Vagina (tissue), 2 donors: Measurements from ENCODE around the gene DLG2. TPM values are rescaled to one million over a fixed set of nuclear protein-coding genes. Genes with fewer than 3 reads are reported as not detected.

Experiments
- DNase-seq, 2 donors: peaks; one replicate each; pipeline ENCODE4 v3.0.0-alpha.2; 2017; ENCODE audit errors: extremely low spot score in 2 of 2
- H3K27ac ChIP-seq: fragments of 200-600 bp; sonication (generic); one replicate; pipeline ENCODE4 v1.5.1; 2019
- H3K27me3 ChIP-seq: fragments of 200-600 bp; sonication (generic); one replicate; pipeline ENCODE4 v1.5.1; 2019
- H3K36me3 ChIP-seq, 2 donors: fragments of 200-600 bp; sonication (generic); one replicate each; pipeline ENCODE4 v1.5.1; 2017 to 2019
- H3K4me1 ChIP-seq: fragments of 200-600 bp; sonication (generic); one replicate; pipeline ENCODE4 v1.5.1; 2019
- H3K4me3 ChIP-seq, 2 donors: fragments of 200-600 bp; sonication (generic); 1 replicate in 1 of 2; 2 replicates in 1 of 2; pipeline ENCODE4 v1.5.1; 2016 to 2019
- H3K9me3 ChIP-seq: fragments of 200-600 bp; sonication (generic); one replicate; pipeline ENCODE4 v1.5.1; 2019
- POLR2A ChIP-seq, 2 donors: fragments of 450-650 bp; IDR thresholded peaks; one replicate each; pipeline ENCODE4 v1.6.1; 2017; ENCODE audit warnings: antibody characterized with exemption in 2 of 2, mild to moderate bottlenecking in 2 of 2, moderate library complexity in 2 of 2
- POLR2AphosphoS5 ChIP-seq, 2 donors: sonication (generic); formaldehyde crosslinking; IDR thresholded peaks; one replicate each; pipeline ENCODE4 v1.9.0; 2017; ENCODE audit warnings: antibody characterized with exemption in 2 of 2, mild to moderate bottlenecking in 2 of 2, low read depth in 1 of 2; ENCODE audit not compliant: insufficient read depth in 1 of 2
- intact Hi-C: fragments of 100-400 bp; cut with DNase I; formaldehyde crosslinking; loops from one replicate; pipeline ENCODE4 v1.15.1; 2023
- total RNA-seq: library from RNA; depleted of rRNA; stranded (reverse); fragments of >200 nt; gene quantifications from one replicate; pipeline ENCODE4 v1.2.3, GENCODE V29; 2016
- TF ChIP-seq, protein P1 (sequence below), 3 experiments: fragments of 450-650 bp in 2 of 3; fragments of 200-600 bp in 1 of 3; sonication (generic) in 1 of 3; IDR thresholded peaks; one replicate each; pipeline ENCODE4 v1.5.1; 2017 to 2019; ENCODE audit warnings: antibody characterized with exemption in 3 of 3, mild to moderate bottlenecking in 2 of 3, moderate library complexity in 2 of 3

DLG2 gene
- total RNA-seq, 1 donor from 2014 or later: 10.1 TPM

DNA sequence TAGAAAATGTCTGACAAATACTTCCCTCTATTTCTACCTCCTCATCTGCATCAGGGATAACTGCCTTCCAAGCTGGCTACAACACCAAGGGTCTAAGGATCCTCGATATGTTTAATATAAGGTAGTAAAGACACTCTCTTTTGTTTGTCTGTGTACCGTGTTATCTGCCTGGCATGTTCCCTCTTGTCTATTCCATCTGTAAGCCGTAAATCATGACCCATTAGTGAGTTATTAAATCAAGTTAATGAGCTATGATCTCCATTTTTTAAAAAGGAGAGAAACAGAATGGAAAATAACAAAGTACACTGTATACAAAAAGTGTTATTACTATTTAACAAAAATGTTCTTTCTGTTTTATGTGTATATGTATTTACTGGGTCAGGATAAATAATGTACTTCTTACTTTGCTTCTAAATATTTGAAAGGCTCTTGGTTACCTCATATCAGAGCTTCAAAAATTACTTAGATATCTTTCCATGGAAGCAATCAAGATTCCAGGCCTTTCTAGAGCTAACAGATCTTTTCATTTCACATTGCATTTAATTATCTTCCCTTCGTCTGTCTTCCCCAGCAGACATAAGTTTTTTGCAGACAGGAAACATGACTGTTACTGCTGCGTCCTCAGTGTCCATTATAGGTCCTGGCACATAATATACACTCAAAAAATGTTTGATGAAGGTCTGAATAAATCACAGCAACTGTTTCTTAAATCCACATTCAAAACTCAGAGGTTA is 1998.4 kb downstream of the DLG2 start:
- no peak for DNase-seq
- intact Hi-C loops: no loop called here
- Histone ChIP-seq H3K27me3 (no peaks in the 10 kb centered on the region), H3K4me3 (no peak overlapping the region), H3K36me3 (no peaks in the 10 kb centered on the region), H3K4me1 (no peaks in the 10 kb centered on the region), H3K27ac (no peak overlapping the region), H3K9me3 (no peaks in the 10 kb centered on the region)
- TF ChIP-seq, protein P1, sequence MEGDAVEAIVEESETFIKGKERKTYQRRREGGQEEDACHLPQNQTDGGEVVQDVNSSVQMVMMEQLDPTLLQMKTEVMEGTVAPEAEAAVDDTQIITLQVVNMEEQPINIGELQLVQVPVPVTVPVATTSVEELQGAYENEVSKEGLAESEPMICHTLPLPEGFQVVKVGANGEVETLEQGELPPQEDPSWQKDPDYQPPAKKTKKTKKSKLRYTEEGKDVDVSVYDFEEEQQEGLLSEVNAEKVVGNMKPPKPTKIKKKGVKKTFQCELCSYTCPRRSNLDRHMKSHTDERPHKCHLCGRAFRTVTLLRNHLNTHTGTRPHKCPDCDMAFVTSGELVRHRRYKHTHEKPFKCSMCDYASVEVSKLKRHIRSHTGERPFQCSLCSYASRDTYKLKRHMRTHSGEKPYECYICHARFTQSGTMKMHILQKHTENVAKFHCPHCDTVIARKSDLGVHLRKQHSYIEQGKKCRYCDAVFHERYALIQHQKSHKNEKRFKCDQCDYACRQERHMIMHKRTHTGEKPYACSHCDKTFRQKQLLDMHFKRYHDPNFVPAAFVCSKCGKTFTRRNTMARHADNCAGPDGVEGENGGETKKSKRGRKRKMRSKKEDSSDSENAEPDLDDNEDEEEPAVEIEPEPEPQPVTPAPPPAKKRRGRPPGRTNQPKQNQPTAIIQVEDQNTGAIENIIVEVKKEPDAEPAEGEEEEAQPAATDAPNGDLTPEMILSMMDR (IDR thresholded peaks at IDR 0.05): no peak
- TF ChIP-seq POLR2AphosphoS5 (IDR thresholded peaks at IDR 0.05; ENCODE audit: insufficient read depth in 1 of 2, low read depth in 1 of 2): no peak
- TF ChIP-seq POLR2A (IDR thresholded peaks at IDR 0.05): no peak

DNA sequence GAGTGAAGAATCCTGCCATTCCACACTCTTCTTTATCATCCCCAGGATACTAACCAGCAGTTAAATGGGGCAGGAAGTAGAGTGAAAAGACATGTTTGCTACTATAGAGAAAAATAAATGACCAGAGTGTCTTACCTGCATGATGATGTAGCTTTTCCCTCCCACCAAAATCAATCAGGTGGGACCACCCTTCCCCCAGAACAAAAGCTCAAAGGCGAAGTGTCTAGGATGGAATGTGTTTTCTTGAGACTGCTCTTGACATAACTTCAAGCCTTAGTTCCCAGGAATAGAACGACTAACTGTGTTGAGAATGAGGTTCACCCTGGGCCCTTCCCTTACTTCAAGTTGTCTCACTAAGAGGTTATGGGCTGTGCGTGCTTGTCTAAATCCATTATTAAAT is 2001.8 kb downstream of the DLG2 start:
- DNase-seq: no peak
- TF ChIP-seq POLR2A (IDR thresholded peaks at IDR 0.05) (no peak), POLR2AphosphoS5 (IDR thresholded peaks at IDR 0.05; ENCODE audit: insufficient read depth in 1 of 2, low read depth in 1 of 2) (no peak)
- TF ChIP-seq, protein P1 (IDR thresholded peaks at IDR 0.05): no peak

DNA sequence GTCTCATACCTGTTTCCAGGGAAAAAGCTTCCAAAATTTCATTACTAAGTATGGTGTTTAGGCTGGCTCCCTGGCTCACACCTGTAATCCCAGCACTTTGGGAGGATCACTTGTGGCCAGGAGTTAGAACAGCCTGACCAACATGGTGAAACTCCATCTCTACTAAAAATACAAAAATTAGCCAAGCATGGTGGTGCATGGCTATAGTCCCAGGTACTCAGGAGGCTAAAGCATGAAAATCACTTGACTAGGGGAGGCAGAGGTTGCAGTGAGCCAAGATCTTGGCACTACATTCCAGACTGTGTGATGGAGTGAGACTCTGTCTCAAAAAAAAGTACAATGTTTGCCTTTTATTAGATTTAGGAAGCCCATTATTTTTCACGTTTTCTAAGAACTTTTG is 2009.5 kb downstream of the DLG2 start:
- no peaks in the 10 kb centered on the region for H3K4me1 ChIP-seq
- H3K36me3 ChIP-seq: no peaks in the 10 kb centered on the region
- no peak for TF ChIP-seq POLR2A (IDR thresholded peaks at IDR 0.05)
- TF ChIP-seq, protein P1 (IDR thresholded peaks at IDR 0.05): no peak
- intact Hi-C loops: no loop called here
- H3K27me3 ChIP-seq: no peaks in the 10 kb centered on the region
- no peak for DNase-seq
- no peak overlapping the region for H3K4me3 ChIP-seq
- no peak overlapping the region for H3K27ac ChIP-seq
- H3K9me3 ChIP-seq: no peaks in the 10 kb centered on the region

More for the DNA sequence above, 2001.8 kb downstream of the DLG2 start:
- Histone ChIP-seq H3K4me3 (no peak overlapping the region), H3K27me3 (no peaks in the 10 kb centered on the region), H3K36me3 (no peaks in the 10 kb centered on the region), H3K27ac (no peak overlapping the region), H3K9me3 (no peaks in the 10 kb centered on the region), H3K4me1 (no peaks in the 10 kb centered on the region)
- intact Hi-C loops: no loop called here

DNA sequence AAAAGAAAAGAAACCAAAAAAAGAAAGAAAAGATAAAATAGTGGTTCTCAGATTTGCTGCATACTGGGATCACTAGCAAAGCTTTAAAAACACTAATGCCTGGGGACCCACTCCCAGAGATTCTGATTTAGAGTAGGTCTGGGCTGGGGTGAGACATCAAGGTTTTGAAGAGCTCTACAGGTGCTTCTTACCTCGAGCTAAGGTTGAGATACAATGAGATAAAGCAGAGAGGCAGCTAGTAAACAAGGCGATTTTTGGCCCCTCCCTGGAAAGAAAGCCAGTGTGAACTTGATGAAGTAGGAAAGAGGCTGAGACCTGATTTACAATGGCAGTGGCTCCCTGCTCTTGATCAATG is 2013.4 kb downstream of the DLG2 start:
- intact Hi-C loops: no loop called here
- no peaks in the 10 kb centered on the region for H3K9me3 ChIP-seq

More for the DNA sequence above, 2013.4 kb downstream of the DLG2 start:
- Histone ChIP-seq H3K27me3 (no peaks in the 10 kb centered on the region), H3K27ac (no peak overlapping the region), H3K4me3 (no peak overlapping the region), H3K4me1 (no peaks in the 10 kb centered on the region), H3K36me3 (no peaks in the 10 kb centered on the region)
- no peak for DNase-seq
- TF ChIP-seq, protein P1 (IDR thresholded peaks at IDR 0.05): no peak
- TF ChIP-seq POLR2AphosphoS5 (IDR thresholded peaks at IDR 0.05; ENCODE audit: insufficient read depth in 1 of 2, low read depth in 1 of 2): no peak
- no peak for TF ChIP-seq POLR2A (IDR thresholded peaks at IDR 0.05)
